ENCODE measurements around the gene SCAMP3. TPM values are rescaled to one million over a fixed set of nuclear protein-coding genes. Genes with fewer than 3 reads are reported as not detected.
A peak's percentile ranks its signal among the peaks of the same experiment; 100 is the strongest.

The SCAMP3 gene
- total and polyA plus RNA-seq, 10 of the 15 experiments (the other 5 are each of a cell fraction or from before 2014, with no cell fraction given) = 17.2 to 133 (median 87.3) TPM

GRCh38 chr1:155227261-155228095 lies 34.7 kb downstream of the SCAMP3 start (continued):
- TF ChIP-seq, protein P1, sequence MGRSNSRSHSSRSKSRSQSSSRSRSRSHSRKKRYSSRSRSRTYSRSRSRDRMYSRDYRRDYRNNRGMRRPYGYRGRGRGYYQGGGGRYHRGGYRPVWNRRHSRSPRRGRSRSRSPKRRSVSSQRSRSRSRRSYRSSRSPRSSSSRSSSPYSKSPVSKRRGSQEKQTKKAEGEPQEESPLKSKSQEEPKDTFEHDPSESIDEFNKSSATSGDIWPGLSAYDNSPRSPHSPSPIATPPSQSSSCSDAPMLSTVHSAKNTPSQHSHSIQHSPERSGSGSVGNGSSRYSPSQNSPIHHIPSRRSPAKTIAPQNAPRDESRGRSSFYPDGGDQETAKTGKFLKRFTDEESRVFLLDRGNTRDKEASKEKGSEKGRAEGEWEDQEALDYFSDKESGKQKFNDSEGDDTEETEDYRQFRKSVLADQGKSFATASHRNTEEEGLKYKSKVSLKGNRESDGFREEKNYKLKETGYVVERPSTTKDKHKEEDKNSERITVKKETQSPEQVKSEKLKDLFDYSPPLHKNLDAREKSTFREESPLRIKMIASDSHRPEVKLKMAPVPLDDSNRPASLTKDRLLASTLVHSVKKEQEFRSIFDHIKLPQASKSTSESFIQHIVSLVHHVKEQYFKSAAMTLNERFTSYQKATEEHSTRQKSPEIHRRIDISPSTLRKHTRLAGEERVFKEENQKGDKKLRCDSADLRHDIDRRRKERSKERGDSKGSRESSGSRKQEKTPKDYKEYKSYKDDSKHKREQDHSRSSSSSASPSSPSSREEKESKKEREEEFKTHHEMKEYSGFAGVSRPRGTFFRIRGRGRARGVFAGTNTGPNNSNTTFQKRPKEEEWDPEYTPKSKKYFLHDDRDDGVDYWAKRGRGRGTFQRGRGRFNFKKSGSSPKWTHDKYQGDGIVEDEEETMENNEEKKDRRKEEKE (IDR thresholded peaks at IDR 0.05) = no peak
- TF ChIP-seq ATF2 (IDR thresholded peaks at IDR 0.05; ENCODE audit: low read length) (no peak), JUND (IDR thresholded peaks at IDR 0.05; ENCODE audit: low read depth, low read length) (no peak), JUNB (IDR thresholded peaks at IDR 0.05) (no peak), RUNX3 (IDR thresholded peaks at IDR 0.05; ENCODE audit: low read length) (peak; percentile 68), PML (IDR thresholded peaks at IDR 0.05; ENCODE audit: low read length) (peak; percentile 86; the same call in 1 of the 2 replicates), HCFC1 (IDR thresholded peaks at IDR 0.05; ENCODE audit: low read length) (no peak; the same call in 1 of the 2 replicates), CREM (IDR thresholded peaks at IDR 0.05; ENCODE audit: low read depth) (peak; percentile 25; the same call in 1 of the 2 replicates), PKNOX1 (IDR thresholded peaks at IDR 0.05) (peak; percentile 98), E4F1 (IDR thresholded peaks at IDR 0.05; ENCODE audit: borderline replicate concordance, partially characterized antibody) (no peak), EP300 (IDR thresholded peaks at IDR 0.05; ENCODE audit: borderline replicate concordance in 1 of 2, control insufficient read depth in 1 of 2, low read depth in 2 of 2, low read length in 2 of 2) (0 out of 4 replicates have a peak, but pooled peaks of 1 of the 2 experiments have one; percentile 16), POLR2A (IDR thresholded peaks at IDR 0.05; ENCODE audit: low read depth, low read length) (peak; percentile 79), BHLHE40 (IDR thresholded peaks at IDR 0.05; ENCODE audit: borderline replicate concordance in 1 of 2, low read depth in 2 of 2, low read length in 1 of 2) (peak; percentile 86 to 93), SMC3 (IDR thresholded peaks at IDR 0.05; ENCODE audit: borderline replicate concordance, low read length) (0 out of 2 replicates have a peak, but pooled peaks have one; percentile 7), EZH2 (IDR thresholded peaks at IDR 0.05; ENCODE audit: borderline replicate concordance, control insufficient read depth, low read depth, low read length) (no peak), ZNF207 (IDR thresholded peaks at IDR 0.05; ENCODE audit: borderline replicate concordance) (no peak; the same call in 1 of the 2 replicates)
- TF ChIP-seq, protein P2, sequence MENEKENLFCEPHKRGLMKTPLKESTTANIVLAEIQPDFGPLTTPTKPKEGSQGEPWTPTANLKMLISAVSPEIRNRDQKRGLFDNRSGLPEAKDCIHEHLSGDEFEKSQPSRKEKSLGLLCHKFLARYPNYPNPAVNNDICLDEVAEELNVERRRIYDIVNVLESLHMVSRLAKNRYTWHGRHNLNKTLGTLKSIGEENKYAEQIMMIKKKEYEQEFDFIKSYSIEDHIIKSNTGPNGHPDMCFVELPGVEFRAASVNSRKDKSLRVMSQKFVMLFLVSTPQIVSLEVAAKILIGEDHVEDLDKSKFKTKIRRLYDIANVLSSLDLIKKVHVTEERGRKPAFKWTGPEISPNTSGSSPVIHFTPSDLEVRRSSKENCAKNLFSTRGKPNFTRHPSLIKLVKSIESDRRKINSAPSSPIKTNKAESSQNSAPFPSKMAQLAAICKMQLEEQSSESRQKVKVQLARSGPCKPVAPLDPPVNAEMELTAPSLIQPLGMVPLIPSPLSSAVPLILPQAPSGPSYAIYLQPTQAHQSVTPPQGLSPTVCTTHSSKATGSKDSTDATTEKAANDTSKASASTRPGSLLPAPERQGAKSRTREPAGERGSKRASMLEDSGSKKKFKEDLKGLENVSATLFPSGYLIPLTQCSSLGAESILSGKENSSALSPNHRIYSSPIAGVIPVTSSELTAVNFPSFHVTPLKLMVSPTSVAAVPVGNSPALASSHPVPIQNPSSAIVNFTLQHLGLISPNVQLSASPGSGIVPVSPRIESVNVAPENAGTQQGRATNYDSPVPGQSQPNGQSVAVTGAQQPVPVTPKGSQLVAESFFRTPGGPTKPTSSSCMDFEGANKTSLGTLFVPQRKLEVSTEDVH (IDR thresholded peaks at IDR 0.05; ENCODE audit: low read depth, partially characterized antibody) = peak; percentile 98

All from GM12878 (cell line).